ENCODE results near the gene TMEM213. TPM values are rescaled to one million over a fixed set of nuclear protein-coding genes. Genes with fewer than 3 reads are reported as not detected.
A peak's percentile ranks its signal among the peaks of the same experiment; 100 is the strongest.

The TMEM213 gene
- total and polyA plus RNA-seq, 2 of the 13 experiments (the other 11 are each of a cell fraction or from before 2014, with no cell fraction given), result not detected

DNA sequence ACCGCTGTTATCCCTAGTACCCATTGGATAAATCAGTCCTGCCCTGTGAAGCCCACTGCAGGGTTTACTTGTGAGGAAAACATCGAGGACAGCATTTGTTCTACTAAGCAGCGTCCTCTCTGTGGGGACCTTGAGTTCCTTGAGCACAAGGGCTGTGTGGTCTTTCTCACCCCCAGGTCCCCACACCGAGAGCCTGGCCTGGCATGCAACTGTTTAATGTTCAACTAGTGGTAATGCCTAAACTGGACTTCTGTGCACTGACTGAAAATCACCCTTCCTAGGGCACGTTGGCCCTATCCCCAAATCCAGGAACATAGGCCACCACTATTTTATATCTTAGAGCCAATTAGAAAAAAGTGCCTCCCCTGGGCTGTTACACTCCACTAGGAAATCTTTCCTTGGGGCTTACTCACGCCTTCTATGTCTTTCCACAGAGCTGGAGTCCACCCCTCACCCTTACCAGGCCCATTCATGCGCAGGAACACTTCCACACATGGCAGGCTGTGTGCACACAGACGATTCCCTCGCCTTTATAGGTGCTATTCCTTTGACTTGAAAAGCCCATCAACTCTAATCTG is 1.7 kb upstream of the TMEM213 start:
- POLR2A ChIA-PET, result no interaction called here
- H3K9me3 ChIP-seq (ENCODE audit: low read length), result no peaks in the 10 kb centered on the region
- H3K4me3 ChIP-seq (replicated peaks in 1 of 3; ENCODE audit: insufficient read depth in 1 of 3, low read depth in 2 of 3, low read length in 3 of 3), result no peak overlapping the region
- peaks cover 3 to 11% of the 10 kb centered on the region in 2 experiments; a peak in 2 of 5 replicates for H3K27me3 ChIP-seq (ENCODE audit: control insufficient read depth in 1 of 2, insufficient read depth in 2 of 2, low read length in 2 of 2)
- no peaks in the 10 kb centered on the region for H3K36me3 ChIP-seq (replicated peaks in 1 of 2; ENCODE audit: control insufficient read depth in 1 of 2, insufficient read depth in 2 of 2, low read length in 2 of 2)
- intact Hi-C loops (cut with micrococcal nuclease; ENCODE audit: unreplicated experiment), result no loop called here
- no peak overlapping the region for H3K9ac ChIP-seq (ENCODE audit: insufficient read depth, low read depth, low read length)
- TF ChIP-seq, protein P1, sequence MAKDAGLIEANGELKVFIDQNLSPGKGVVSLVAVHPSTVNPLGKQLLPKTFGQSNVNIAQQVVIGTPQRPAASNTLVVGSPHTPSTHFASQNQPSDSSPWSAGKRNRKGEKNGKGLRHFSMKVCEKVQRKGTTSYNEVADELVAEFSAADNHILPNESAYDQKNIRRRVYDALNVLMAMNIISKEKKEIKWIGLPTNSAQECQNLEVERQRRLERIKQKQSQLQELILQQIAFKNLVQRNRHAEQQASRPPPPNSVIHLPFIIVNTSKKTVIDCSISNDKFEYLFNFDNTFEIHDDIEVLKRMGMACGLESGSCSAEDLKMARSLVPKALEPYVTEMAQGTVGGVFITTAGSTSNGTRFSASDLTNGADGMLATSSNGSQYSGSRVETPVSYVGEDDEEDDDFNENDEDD (CRISPR knock-in tag; IDR thresholded peaks at IDR 0.05; ENCODE audit: borderline replicate concordance), result no peak
- TF ChIP-seq FOXP1 (IDR thresholded peaks at IDR 0.05), result no peak
- no peak for TF ChIP-seq FOXP1 (CRISPR knock-in tag; IDR thresholded peaks at IDR 0.05)
- no peak for TF ChIP-seq MTA1 (CRISPR knock-in tag; IDR thresholded peaks at IDR 0.05; ENCODE audit: borderline replicate concordance)
- TF ChIP-seq, protein P2, sequence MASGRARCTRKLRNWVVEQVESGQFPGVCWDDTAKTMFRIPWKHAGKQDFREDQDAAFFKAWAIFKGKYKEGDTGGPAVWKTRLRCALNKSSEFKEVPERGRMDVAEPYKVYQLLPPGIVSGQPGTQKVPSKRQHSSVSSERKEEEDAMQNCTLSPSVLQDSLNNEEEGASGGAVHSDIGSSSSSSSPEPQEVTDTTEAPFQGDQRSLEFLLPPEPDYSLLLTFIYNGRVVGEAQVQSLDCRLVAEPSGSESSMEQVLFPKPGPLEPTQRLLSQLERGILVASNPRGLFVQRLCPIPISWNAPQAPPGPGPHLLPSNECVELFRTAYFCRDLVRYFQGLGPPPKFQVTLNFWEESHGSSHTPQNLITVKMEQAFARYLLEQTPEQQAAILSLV (CRISPR knock-in tag; IDR thresholded peaks at IDR 0.05; ENCODE audit: borderline replicate concordance), result 0 out of 2 replicates have a peak, but pooled peaks have one; percentile 27
- TF ChIP-seq MED13 (CRISPR knock-in tag; IDR thresholded peaks at IDR 0.05), result no peak
- TF ChIP-seq PRPF4 (IDR thresholded peaks at IDR 0.05; ENCODE audit: low read depth, low read length, poor library complexity, severe bottlenecking), result no peak
- TF ChIP-seq PHF8 (CRISPR knock-in tag; IDR thresholded peaks at IDR 0.05), result no peak
- TF ChIP-seq TEAD3 (CRISPR knock-in tag; optimal IDR thresholded peaks at IDR 0.05; ENCODE audit: borderline replicate concordance), result peak; percentile 36
- no peak for TF ChIP-seq ZFY (CRISPR knock-in tag; IDR thresholded peaks at IDR 0.05)
- TF ChIP-seq, protein P3, sequence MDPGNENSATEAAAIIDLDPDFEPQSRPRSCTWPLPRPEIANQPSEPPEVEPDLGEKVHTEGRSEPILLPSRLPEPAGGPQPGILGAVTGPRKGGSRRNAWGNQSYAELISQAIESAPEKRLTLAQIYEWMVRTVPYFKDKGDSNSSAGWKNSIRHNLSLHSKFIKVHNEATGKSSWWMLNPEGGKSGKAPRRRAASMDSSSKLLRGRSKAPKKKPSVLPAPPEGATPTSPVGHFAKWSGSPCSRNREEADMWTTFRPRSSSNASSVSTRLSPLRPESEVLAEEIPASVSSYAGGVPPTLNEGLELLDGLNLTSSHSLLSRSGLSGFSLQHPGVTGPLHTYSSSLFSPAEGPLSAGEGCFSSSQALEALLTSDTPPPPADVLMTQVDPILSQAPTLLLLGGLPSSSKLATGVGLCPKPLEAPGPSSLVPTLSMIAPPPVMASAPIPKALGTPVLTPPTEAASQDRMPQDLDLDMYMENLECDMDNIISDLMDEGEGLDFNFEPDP (CRISPR knock-in tag; conservative IDR thresholded peaks at IDR 0.05), result 0 out of 2 replicates have a peak, but pooled peaks have one; percentile 46
- TF ChIP-seq, protein P4, sequence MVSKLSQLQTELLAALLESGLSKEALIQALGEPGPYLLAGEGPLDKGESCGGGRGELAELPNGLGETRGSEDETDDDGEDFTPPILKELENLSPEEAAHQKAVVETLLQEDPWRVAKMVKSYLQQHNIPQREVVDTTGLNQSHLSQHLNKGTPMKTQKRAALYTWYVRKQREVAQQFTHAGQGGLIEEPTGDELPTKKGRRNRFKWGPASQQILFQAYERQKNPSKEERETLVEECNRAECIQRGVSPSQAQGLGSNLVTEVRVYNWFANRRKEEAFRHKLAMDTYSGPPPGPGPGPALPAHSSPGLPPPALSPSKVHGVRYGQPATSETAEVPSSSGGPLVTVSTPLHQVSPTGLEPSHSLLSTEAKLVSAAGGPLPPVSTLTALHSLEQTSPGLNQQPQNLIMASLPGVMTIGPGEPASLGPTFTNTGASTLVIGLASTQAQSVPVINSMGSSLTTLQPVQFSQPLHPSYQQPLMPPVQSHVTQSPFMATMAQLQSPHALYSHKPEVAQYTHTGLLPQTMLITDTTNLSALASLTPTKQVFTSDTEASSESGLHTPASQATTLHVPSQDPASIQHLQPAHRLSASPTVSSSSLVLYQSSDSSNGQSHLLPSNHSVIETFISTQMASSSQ (IDR thresholded peaks at IDR 0.05; ENCODE audit: low read depth), result 0 out of 2 replicates have a peak, but pooled peaks have one; percentile 21
- TF ChIP-seq, protein P4 (CRISPR knock-in tag; IDR thresholded peaks at IDR 0.05; ENCODE audit: borderline replicate concordance), result no peak
- no peak for TF ChIP-seq HIVEP1 (CRISPR knock-in tag; IDR thresholded peaks at IDR 0.05)
- TF ChIP-seq NFIC (IDR thresholded peaks at IDR 0.05; ENCODE audit: low read length), result no peak
- H3K79me2 ChIP-seq (ENCODE audit: insufficient read depth, low read length), result no peaks in the 10 kb centered on the region
- ATAC-seq (peak; percentile 86), FAIRE-seq (peak; percentile 64), DNase-seq (ENCODE audit: low spot score) (no peak)
- no peak overlapping the region for H3K27ac ChIP-seq (ENCODE audit: extremely low read length, insufficient read depth, low read length)
- peaks cover 27% of the 10 kb centered on the region for H3K4me1 ChIP-seq (ENCODE audit: insufficient read depth, low read length)
- no peak overlapping the region for H2AFZ ChIP-seq (ENCODE audit: low read length)
- H4K20me1 ChIP-seq (ENCODE audit: insufficient read depth, low read length), result no peaks in the 10 kb centered on the region
- in situ Hi-C loops (cut with HindIII; ENCODE audit: extremely low pct_ligation_motif_present, low pct_unique_long_range_greater_than_20kb), result no loop called here
- WGBS (ENCODE audit: low lambda C conversion rate), result 33% methylated on average over 9 of the region's 9 CpGs
- peak overlapping the region; percentile 43; the same call in 1 of the 2 replicates for H3K4me2 ChIP-seq (ENCODE audit: low read depth, low read length)
- BruUV-seq (replicated peaks), result no TSS peak
- CTCF ChIA-PET (ENCODE audit: low intra/inter-chr PET ratio, low total read pairs), result no interaction called here

Data from HepG2 (cell line).